Stimulated activated effector memory CD8-positive, alpha-beta T cell treated with anti-CD3 and anti-CD28 coated beads, Interleukin-12 subunit alpha, Interleukin-12 subunit beta, amount 100 ng/mL, for 72 hours (primary cell): ENCODE data around the gene MKX.

ENCODE experiments used
- ATAC-seq: fragments of 150-1000 bp; cut with Tn5 transposase; 2 replicates; pipeline ENCODE4 v1.10.0; 2021
- DNase-seq, 2 donors: peaks; one replicate each; pipeline ENCODE4 v3.0.0; 2021 to 2022; ENCODE audit warnings: low spot score in 2 of 2
- H3K27ac Mint-ChIP-seq: one replicate; pipeline ENCODE4 v1.8.0; 2022; ENCODE audit warnings: mild to moderate bottlenecking, mixed read lengths
- H3K36me3 Mint-ChIP-seq: one replicate; pipeline ENCODE4 v1.8.0; 2022; ENCODE audit warnings: mild to moderate bottlenecking, mixed read lengths
- H3K4me1 Mint-ChIP-seq: one replicate; pipeline ENCODE4 v1.8.0; 2022; ENCODE audit warnings: mixed read lengths
- H3K4me3 Mint-ChIP-seq: one replicate; pipeline ENCODE4 v1.8.0; 2022; ENCODE audit warnings: mild to moderate bottlenecking, mixed read lengths
- H3K9me3 Mint-ChIP-seq: one replicate; pipeline ENCODE4 v1.8.0; 2022; ENCODE audit warnings: mixed read lengths

Gene MKX

DNA sequence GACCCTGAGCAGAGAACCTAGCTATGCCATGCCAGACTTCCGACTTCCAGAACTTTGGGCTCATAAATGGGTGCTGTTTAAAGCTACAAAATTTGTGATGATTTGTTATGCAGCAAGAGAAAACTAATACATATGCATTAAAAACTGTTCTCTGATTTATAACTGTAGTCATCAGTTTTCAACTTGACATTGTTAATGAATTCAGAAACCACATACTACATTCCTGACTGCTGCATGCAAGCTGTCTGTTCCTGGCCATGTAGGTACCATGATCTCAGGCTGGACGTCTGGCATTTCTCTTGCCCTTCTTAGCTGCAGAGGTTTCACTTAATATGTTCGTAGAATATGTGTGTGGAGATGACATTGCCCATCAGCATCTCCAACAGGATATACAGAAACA lies 28.4 kb downstream of the MKX start:
- H3K27ac Mint-ChIP-seq, result no peak overlapping the region
- H3K4me3 Mint-ChIP-seq, result no peak overlapping the region
- H3K36me3 Mint-ChIP-seq, result no peaks in the 10 kb centered on the region
- ATAC-seq (no peak), DNase-seq (no peak)
- H3K4me1 Mint-ChIP-seq, result no peaks in the 10 kb centered on the region
- H3K9me3 Mint-ChIP-seq, result no peaks in the 10 kb centered on the region

DNA sequence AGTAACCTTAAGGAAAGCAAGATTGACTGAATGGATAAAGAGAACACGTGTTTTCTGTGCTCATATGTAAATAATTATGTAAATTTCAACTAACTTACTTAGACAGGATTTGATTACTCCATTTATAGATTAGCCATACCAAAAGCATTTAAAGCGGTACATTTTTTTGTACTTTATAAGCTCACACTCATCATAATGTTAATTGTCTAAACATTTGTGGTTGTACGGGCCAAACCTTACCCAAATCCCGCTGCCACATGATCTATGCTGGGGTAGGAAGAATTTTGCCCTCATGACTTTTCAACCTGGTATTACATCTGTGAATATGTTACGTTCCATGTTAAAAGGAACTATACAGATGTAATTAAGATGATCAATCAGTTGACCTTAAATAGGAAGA lies 29.1 kb downstream of the MKX start:
- Mint-ChIP-seq H3K4me1 (no peaks in the 10 kb centered on the region), H3K4me3 (no peak overlapping the region), H3K27ac (no peak overlapping the region), H3K36me3 (peaks cover 2% of the 10 kb centered on the region), H3K9me3 (no peaks in the 10 kb centered on the region)
- no peak for ATAC-seq
- DNase-seq, result no peak

DNA sequence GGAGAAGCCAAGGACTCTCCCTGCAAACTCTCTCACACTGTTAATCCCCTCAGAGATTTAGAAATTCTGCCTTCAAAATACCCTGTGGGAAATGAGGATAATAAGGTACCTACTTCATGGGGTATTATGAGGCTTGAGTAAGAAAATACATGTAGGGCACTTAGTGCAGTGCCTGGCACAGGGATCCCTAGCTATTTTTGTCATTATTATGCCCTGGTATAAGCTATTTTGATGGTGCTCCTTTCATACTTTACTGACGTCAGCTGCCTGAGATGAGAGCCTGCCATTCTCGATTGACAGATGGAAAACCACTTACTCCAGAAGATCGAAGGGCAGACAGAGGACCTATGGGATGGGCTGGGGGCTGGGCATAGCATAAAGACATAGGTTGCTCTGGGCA lies 30.1 kb downstream of the MKX start:
- H3K4me3 Mint-ChIP-seq, result no peak overlapping the region
- no peaks in the 10 kb centered on the region for H3K9me3 Mint-ChIP-seq
- peaks cover 5% of the 10 kb centered on the region for H3K36me3 Mint-ChIP-seq
- DNase-seq, result no peak
- no peaks in the 10 kb centered on the region for H3K4me1 Mint-ChIP-seq
- no peak for ATAC-seq
- H3K27ac Mint-ChIP-seq, result no peak overlapping the region

DNA sequence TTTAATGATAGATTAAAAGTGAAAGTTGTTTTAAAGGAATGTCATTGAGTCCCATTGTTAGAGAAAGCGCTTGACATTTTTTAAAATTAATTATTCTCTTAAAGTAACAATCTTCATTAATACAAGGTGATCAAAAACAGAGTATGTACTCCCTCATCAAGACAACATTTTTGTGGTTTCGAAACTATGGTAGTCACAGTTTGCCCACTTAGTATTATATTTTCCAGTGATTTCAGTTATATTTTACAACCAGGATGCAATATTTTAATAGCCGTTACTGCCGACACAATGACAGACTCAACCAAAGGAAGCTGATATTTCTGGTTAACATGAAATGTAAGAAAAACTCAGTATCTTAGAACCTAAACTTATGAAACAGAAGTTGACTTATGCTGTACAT lies 31.3 kb downstream of the MKX start:
- no peak overlapping the region for H3K4me3 Mint-ChIP-seq
- no peak overlapping the region for H3K27ac Mint-ChIP-seq
- no peaks in the 10 kb centered on the region for H3K4me1 Mint-ChIP-seq
- no peaks in the 10 kb centered on the region for H3K9me3 Mint-ChIP-seq
- H3K36me3 Mint-ChIP-seq, result peaks cover 5% of the 10 kb centered on the region
- DNase-seq (no peak), ATAC-seq (no peak)

DNA sequence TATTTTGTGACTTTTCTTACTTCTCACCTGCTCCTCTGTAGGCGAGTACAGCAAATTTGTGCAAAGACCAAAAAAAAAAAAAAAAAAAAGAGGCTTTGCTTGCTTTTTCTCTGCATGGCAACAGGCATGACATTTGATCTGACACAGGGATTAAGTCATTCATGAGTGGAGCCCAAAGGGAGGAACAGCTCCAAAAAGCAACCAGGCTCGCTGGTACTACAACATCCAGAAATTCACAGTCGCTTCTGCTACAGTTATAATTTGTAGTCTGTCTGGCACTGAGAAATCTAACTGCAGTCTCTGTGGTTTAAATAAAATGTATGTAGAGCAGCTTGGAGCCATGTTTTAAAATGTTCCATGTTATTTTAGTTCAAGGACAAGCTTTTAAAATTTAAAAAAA lies 31.7 kb downstream of the MKX start:
- no peak overlapping the region for H3K4me3 Mint-ChIP-seq
- DNase-seq, result no peak
- ATAC-seq, result no peak
- H3K4me1 Mint-ChIP-seq, result no peaks in the 10 kb centered on the region
- peaks cover 5% of the 10 kb centered on the region for H3K36me3 Mint-ChIP-seq
- H3K27ac Mint-ChIP-seq, result no peak overlapping the region
- H3K9me3 Mint-ChIP-seq, result no peaks in the 10 kb centered on the region

DNA sequence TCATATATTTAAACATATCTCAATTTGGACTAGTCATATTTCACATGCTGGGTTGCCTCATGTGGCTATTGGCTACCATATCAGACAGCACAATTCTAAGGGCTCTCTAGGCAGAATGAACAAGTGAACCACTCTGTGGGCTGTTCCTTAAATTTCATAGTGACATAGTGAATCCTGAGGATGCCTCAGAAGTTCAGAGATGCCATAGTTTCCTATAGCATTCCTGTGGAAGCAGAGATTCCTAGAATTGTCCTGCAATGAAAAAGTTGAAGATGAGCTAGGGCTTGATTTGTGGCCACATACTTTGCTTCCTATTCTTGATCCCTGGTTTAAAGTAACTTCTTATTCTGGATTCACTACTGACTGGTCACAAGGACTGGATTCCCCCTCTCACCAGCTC lies 35.6 kb downstream of the MKX start:
- Mint-ChIP-seq H3K9me3 (no peaks in the 10 kb centered on the region), H3K36me3 (peaks cover 5% of the 10 kb centered on the region), H3K4me1 (no peaks in the 10 kb centered on the region), H3K4me3 (no peak overlapping the region), H3K27ac (no peak overlapping the region)
- no peak for ATAC-seq
- no peak for DNase-seq

DNA sequence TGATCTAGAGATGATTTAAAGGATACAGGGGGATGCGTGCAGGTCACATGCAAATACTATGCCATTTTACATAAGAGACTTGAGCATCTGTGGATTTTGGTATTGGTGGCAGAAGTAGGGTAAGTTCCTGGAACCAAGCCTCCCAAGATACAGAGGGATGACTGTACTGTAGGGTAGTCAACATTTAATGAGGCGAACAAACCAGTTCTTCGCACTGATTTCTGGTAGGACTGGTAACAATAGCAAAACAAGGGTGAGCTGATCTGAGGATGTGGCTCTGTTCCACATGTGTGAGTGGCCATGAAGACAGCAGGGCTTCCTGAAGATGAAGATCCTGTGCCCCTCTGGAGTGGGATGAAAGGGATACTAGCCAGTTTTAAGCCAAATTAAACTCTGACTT lies 36.3 kb downstream of the MKX start:
- ATAC-seq, result no peak
- H3K4me3 Mint-ChIP-seq, result no peak overlapping the region
- no peak overlapping the region for H3K27ac Mint-ChIP-seq
- no peaks in the 10 kb centered on the region for H3K9me3 Mint-ChIP-seq
- no peak for DNase-seq
- H3K4me1 Mint-ChIP-seq, result no peaks in the 10 kb centered on the region
- peaks cover 5% of the 10 kb centered on the region for H3K36me3 Mint-ChIP-seq

DNA sequence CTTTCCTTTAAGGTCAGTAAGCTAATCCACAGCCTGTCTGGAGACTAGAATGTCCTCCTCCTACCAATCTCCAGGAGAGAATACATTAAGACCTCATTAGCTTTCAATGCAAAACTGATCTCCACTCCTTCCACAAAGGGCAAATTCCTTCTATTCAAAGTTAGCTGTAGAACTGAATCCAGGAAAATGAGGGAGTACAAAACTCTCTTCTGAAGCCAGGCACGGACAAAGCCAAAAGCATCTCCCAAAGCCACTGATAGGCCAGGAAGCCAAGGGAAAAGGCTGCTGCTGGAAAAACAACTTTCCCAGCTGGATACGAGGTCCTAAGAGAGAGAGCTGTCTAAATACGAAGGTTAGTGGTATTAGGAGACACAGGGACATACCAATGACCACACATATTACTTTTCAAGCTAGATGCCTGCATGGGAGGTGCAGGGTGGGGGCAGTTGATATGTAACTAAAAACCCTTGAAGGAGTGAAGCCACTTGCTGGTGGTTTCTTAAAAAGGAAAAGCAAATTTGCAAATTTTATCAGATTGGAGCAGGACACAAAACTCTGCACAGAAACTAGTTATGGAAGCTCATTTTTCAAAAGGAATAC lies 43.6 kb downstream of the MKX start:
- Mint-ChIP-seq H3K4me1 (no peaks in the 10 kb centered on the region), H3K36me3 (no peaks in the 10 kb centered on the region), H3K9me3 (no peaks in the 10 kb centered on the region), H3K27ac (no peak overlapping the region), H3K4me3 (no peak overlapping the region)
- DNase-seq (no peak), ATAC-seq (no peak)

DNA sequence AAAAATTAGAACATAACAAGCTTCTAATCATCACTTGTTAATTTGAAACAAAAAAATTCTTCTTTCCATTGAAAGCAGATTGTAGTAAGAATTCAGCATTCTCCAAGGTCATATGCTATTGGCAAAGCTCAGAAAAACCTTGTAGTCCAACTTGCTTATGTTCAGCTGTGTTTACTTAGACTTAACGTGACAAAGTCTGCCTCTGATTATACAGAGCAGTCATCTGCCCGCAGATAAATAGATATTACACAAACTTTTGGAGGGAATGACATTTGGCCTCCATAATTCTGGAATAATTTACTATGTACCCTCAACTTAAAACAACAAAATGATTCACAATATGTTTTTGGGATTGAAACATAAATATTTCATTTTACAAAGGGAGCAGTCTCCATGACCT lies 45.8 kb downstream of the MKX start:
- DNase-seq (no peak), ATAC-seq (no peak)
- no peaks in the 10 kb centered on the region for H3K9me3 Mint-ChIP-seq
- no peak overlapping the region for H3K27ac Mint-ChIP-seq
- no peak overlapping the region for H3K4me3 Mint-ChIP-seq
- no peaks in the 10 kb centered on the region for H3K4me1 Mint-ChIP-seq
- H3K36me3 Mint-ChIP-seq, result no peaks in the 10 kb centered on the region

DNA sequence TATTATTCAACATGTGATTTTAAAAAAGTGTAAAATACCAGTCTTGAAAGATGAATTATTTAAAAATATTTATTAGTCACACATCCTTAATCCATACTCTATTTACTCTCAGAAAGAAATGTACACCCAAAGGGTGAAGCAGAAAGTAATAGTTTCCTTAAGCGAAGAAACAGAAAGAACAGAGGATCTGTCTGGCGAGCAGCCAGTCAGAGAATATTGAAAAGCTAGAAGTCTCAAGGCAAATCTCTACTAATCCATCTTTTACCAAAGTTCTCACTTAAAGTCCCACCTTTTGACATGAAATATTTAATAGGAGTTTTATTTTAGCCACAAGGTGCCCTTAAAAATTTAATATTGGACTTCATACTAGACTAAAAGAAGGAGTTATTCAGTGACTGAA lies 46.7 kb downstream of the MKX start:
- H3K27ac Mint-ChIP-seq, result no peak overlapping the region
- no peaks in the 10 kb centered on the region for H3K4me1 Mint-ChIP-seq
- ATAC-seq (no peak), DNase-seq (no peak)
- no peaks in the 10 kb centered on the region for H3K9me3 Mint-ChIP-seq
- H3K36me3 Mint-ChIP-seq, result no peaks in the 10 kb centered on the region
- no peak overlapping the region for H3K4me3 Mint-ChIP-seq

DNA sequence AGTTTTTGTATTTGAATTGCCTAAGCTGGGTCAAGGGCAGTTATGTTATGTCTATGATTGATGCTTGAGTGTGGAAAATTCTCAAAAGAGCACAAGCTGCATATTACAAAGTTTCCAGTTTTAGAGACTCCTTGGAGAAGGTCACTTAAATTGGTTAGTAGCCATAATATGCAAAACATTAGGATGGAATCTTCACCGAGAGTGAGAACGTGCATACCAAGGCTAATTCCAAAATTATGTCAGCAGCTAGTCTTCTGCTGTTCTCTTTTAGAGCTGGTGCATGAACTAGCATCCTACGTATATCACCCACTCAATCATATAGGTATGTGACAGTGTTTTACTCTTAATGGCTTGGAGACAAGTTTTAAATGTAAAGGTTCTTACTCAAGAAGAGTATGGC lies 49.2 kb downstream of the MKX start:
- H3K9me3 Mint-ChIP-seq, result no peaks in the 10 kb centered on the region
- no peaks in the 10 kb centered on the region for H3K36me3 Mint-ChIP-seq
- no peak overlapping the region for H3K4me3 Mint-ChIP-seq

DNA sequence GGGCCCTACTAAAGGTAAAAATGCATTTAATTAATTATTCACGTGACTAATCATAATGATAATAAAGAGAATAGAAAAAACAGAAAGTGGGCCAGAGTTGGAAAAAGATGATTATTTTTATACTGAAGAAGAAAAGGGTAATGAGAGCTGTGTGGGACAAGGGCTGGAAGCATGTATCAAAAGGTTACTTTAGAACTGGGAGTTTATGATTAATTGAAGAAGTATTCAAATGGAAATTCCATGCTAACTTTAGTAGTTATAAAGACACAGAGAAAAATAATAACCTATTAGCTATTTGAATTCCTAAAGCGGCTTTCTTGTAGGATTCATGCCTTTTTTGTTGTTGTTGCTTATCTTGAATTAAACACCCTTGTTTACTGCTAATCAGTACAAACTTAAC lies 49.9 kb downstream of the MKX start:
- ATAC-seq (no peak), DNase-seq (no peak)
- H3K27ac Mint-ChIP-seq, result no peak overlapping the region
- H3K4me3 Mint-ChIP-seq, result no peak overlapping the region
- H3K36me3 Mint-ChIP-seq, result no peaks in the 10 kb centered on the region
- H3K4me1 Mint-ChIP-seq, result no peaks in the 10 kb centered on the region
- no peaks in the 10 kb centered on the region for H3K9me3 Mint-ChIP-seq

More for the DNA sequence above, 49.2 kb downstream of the MKX start:
- DNase-seq (no peak), ATAC-seq (no peak)
- Mint-ChIP-seq H3K27ac (no peak overlapping the region), H3K4me1 (no peaks in the 10 kb centered on the region)

DNA sequence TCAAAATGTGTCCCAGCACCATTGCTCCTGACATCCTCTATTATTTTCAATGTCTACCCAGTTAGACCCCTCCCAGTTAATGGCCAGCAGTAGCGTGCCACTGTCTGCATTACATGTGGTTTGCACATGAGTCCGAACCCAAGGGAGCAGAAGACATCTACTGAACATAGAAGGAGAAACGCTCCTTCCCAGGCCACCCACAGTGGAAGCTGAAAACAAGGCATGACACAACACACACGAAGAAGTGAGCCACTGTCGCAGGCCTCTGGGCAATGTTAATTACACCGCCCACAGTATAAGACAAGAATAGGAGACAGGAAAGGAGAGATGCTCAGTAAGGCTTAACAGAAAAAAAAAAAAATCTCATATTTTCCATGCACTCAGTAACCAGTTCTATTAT lies 50.5 kb downstream of the MKX start:
- H3K4me3 Mint-ChIP-seq, result no peak overlapping the region
- H3K27ac Mint-ChIP-seq, result no peak overlapping the region
- H3K4me1 Mint-ChIP-seq, result no peaks in the 10 kb centered on the region
- no peaks in the 10 kb centered on the region for H3K36me3 Mint-ChIP-seq
- no peaks in the 10 kb centered on the region for H3K9me3 Mint-ChIP-seq
- no peak for ATAC-seq
- DNase-seq, result no peak

DNA sequence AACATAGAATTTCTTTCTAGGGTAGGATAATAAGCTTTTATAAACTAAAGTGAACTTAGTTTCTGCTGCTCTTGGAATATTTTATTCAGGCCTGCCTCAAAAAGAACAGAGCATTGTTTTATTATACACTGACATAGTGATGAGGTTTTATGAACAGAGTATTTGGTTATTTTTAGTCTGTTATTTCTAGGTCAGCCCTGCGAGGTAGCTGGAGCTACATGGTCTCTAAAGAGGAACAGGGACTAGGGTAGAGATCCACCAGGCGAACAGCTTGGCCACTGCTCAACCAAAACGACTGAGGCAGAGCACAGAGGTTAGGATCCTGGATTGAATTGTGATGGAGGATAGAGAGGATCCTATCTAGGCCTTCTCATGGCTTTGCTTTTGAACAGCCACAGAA lies 53.0 kb downstream of the MKX start:
- Mint-ChIP-seq H3K9me3 (no peaks in the 10 kb centered on the region), H3K36me3 (no peaks in the 10 kb centered on the region), H3K4me3 (no peak overlapping the region), H3K4me1 (no peaks in the 10 kb centered on the region), H3K27ac (no peak overlapping the region)
- ATAC-seq (no peak), DNase-seq (no peak)

DNA sequence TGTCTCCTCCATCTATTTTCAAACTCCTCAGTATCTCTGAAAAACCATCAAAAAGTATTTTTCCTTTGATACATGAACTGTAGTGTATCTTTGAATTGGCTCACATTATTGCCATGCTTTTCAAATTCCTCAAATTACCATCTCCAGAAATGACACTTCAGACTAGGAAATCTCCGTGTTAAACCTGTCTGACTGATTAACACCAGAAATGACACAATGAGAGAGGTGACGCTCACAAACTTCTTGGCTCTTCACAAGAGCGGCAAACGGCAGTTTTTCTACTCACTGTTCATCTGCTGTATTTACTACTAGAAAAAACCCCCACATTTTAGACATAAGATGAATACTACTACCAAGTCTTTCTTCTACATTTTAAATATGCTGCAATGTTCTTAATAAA lies 56.6 kb downstream of the MKX start:
- H3K36me3 Mint-ChIP-seq, result no peaks in the 10 kb centered on the region
- no peak for DNase-seq
- H3K4me3 Mint-ChIP-seq, result no peak overlapping the region
- H3K4me1 Mint-ChIP-seq, result no peaks in the 10 kb centered on the region
- no peak overlapping the region for H3K27ac Mint-ChIP-seq
- ATAC-seq, result no peak
- no peaks in the 10 kb centered on the region for H3K9me3 Mint-ChIP-seq

DNA sequence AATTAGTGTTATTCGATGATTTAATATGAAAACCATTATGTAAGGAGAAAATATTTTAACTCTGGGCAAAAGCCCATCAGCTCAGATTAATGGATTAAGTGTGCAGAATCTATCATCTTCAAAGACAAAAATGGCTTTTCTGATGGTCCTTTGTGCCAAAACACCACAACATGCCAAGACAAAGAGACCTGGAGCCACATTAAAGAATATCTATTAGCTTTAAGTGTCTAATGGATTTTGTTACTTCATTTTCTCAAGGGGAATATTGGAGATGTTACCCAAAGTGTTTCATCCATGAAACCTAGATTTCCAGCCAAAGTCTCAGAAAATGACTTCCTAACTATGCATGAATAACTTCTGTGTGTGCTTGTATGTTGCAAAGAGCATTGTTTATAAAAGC lies 57.3 kb downstream of the MKX start:
- Mint-ChIP-seq H3K36me3 (no peaks in the 10 kb centered on the region), H3K9me3 (no peaks in the 10 kb centered on the region), H3K27ac (no peak overlapping the region), H3K4me1 (no peaks in the 10 kb centered on the region), H3K4me3 (no peak overlapping the region)
- ATAC-seq (no peak), DNase-seq (no peak)

DNA sequence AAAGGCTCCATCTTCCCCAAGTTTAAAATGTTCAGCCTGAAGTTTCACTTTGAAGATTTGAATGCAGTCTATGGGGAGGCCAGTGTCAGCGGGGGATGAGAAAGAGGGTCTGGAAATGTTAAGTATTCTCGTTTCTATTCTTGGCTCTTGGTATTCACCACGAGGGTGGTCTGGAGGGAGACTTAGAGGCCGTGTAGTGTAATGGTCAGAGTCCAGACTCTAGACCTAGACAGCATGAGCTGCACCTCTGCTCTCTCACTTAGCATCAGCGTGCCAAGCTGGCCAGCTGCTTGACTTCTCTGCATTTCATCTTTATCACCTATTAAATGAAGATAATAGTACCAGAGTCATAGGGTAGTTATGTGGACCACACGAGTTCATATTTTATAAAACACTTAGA lies 57.9 kb downstream of the MKX start:
- no peaks in the 10 kb centered on the region for H3K4me1 Mint-ChIP-seq
- no peak overlapping the region for H3K4me3 Mint-ChIP-seq
- ATAC-seq, result no peak
- DNase-seq, result no peak
- no peaks in the 10 kb centered on the region for H3K36me3 Mint-ChIP-seq
- H3K9me3 Mint-ChIP-seq, result no peaks in the 10 kb centered on the region
- no peak overlapping the region for H3K27ac Mint-ChIP-seq
